Activated naive CD8-positive, alpha-beta T cell treated with anti-CD3 and anti-CD28 coated beads for 36 hours (primary cell): ENCODE data around the gene SMYD2. TPM values are rescaled to one million over a fixed set of nuclear protein-coding genes. Genes with fewer than 3 reads are reported as not detected.

Experiments
- DNase-seq: peaks from one replicate; pipeline ENCODE4 v3.0.0; 2021
- H3K27ac Mint-ChIP-seq: one replicate; pipeline ENCODE4 v1.8.0; 2022; ENCODE audit warnings: mild to moderate bottlenecking, moderate library complexity, mixed read lengths
- H3K27me3 Mint-ChIP-seq: one replicate; pipeline ENCODE4 v1.8.0; 2022; ENCODE audit warnings: mild to moderate bottlenecking, mixed read lengths
- H3K36me3 Mint-ChIP-seq: one replicate; pipeline ENCODE4 v1.8.0; 2021; ENCODE audit warnings: mild to moderate bottlenecking, mixed read lengths
- H3K4me1 Mint-ChIP-seq: one replicate; pipeline ENCODE4 v1.8.0; 2021; ENCODE audit warnings: mixed read lengths
- H3K4me3 Mint-ChIP-seq: one replicate; pipeline ENCODE4 v1.8.0; 2022; ENCODE audit warnings: mild to moderate bottlenecking, moderate library complexity, mixed read lengths
- H3K9me3 Mint-ChIP-seq: one replicate; pipeline ENCODE4 v1.8.0; 2022; ENCODE audit warnings: mixed read lengths
- total RNA-seq, 2 experiments: library from RNA; stranded (reverse); gene quantifications; one replicate each; pipeline ENCODE4 v1.2.3, GENCODE V29; 2021

SMYD2 gene
- total RNA-seq, 2 experiments from 2014 or later, result 37.0 to 38.4 TPM

- DNase-seq, result no peak
- no peaks in the 10 kb centered on the region for H3K27me3 Mint-ChIP-seq
- no peak overlapping the region for H3K4me3 Mint-ChIP-seq
- peaks cover 9% of the 10 kb centered on the region for H3K36me3 Mint-ChIP-seq
- no peaks in the 10 kb centered on the region for H3K9me3 Mint-ChIP-seq
- H3K4me1 Mint-ChIP-seq, result peaks cover 6% of the 10 kb centered on the region
- H3K27ac Mint-ChIP-seq, result no peak overlapping the region
Observed at GRCh38 chr1:214327514-214327913, 46.6 kb downstream of the SMYD2 start.

DNA sequence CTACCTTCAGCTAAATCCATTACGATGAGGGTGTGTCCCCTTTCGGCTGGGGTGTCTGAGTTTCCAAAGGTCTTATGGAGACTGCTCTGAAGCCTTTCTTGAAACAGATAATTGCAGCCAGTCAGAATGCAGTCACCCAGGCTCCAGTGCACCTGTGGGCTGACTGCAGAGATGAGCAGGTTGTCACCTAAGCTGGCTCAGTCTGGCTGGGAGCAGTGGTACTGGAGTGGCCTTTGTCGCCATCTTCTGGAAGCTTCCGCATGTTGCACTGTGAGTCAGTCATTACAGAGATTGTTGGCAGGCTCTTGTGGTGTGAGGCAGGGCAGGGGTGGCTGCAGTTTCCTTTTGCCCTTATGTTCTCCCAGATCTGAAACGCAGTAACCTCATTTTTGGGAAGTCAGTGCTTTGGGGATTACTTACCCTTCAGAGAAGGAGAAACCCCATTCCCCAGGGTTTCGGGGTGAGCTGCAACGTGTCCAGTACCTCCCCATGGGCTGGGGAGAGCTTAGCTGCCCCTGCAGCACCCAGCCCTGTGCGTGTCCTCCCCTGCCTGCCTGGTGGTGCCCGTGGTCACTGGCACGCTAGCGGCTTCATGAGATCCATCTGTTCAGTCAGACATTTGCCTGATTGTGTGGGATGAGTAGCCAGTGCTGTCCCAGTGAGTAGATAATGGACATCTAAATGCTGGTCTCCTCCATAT lies 48.0 kb downstream of the SMYD2 start:
- Mint-ChIP-seq H3K9me3 (no peaks in the 10 kb centered on the region), H3K27me3 (no peaks in the 10 kb centered on the region), H3K4me3 (no peak overlapping the region), H3K36me3 (peaks cover 9% of the 10 kb centered on the region), H3K4me1 (peaks cover 6% of the 10 kb centered on the region), H3K27ac (no peak overlapping the region)
- DNase-seq, result peak; percentile 64

DNA sequence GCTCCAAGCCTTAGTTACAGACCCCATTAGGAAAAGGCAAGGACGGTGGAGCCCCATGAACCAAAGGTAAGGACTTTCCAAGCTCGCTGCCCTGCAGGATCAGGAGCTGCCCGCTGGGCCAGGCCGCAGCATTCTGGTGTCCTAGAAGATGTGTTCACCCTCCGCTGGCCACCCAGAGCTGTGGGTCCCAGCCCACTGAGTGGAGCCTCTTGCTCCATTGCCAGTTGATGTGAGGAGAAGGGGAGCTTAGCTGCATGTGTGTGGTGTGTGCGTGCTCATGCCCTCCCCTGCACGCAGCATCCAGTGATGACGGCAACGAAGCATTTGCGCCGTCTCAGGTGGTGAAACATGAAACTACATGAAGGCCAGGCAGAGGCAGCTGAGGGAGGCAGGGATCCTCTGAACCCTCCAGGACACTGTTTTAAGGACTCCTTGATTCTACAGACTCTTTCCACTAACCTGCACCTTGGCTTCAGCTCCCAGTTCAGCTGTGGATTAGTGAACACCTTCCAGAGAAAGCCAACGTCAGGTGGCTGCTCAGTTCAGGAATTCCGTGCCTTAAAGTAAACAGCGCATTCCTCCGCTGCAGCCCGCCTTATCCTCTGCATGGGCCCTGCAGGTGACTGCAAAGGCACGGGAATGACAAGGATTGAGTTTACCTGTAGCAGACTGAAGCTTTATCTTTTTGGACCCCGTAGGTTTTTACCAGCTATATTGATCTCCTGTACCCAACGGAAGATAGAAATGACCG lies 48.7 kb downstream of the SMYD2 start:
- H3K4me1 Mint-ChIP-seq, result peaks cover 6% of the 10 kb centered on the region

DNA sequence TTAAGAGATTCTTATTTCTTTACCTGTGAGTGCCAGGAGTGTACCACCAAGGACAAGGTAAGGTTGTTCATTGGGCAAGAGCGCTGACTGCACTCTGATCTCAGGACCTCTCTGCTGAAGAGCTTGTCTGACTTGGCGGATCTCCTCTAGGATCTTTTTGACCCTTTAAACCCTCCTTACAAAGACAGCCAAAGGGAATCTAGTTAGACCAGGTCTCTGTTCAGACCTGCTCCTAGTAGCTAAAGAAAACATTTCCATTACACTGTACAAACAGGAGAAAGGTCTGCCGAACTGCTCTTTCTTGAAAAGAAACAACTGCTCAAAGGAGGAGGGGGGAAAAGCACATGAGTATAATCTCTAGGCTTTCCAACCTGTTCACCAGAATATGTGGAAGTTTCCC lies 49.3 kb downstream of the SMYD2 start:
- H3K27ac Mint-ChIP-seq, result no peak overlapping the region
- no peaks in the 10 kb centered on the region for H3K27me3 Mint-ChIP-seq

More for the DNA sequence above, 48.7 kb downstream of the SMYD2 start:
- H3K4me3 Mint-ChIP-seq, result no peak overlapping the region
- no peak overlapping the region for H3K27ac Mint-ChIP-seq
- H3K9me3 Mint-ChIP-seq, result no peaks in the 10 kb centered on the region
- no peaks in the 10 kb centered on the region for H3K27me3 Mint-ChIP-seq
- H3K36me3 Mint-ChIP-seq, result peaks cover 13% of the 10 kb centered on the region
- DNase-seq, result no peak

DNA sequence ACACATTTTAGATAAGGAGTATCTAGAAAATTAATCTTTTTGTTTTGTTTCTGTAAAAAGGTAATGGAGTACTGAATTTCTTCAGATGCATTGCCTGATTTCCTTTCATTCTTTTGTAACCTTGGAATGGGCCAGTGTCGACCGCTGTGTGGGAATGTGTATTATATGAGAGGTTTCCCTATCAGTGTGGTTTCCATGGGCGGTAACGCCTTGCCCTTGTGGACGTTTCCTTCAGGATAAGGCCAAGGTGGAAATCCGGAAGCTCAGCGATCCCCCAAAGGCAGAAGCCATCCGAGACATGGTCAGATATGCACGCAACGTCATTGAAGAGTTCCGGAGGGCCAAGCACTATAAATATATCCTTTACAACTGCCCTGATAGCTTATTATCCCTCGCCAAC lies 49.8 kb downstream of the SMYD2 start:
- H3K36me3 Mint-ChIP-seq, result peaks cover 11% of the 10 kb centered on the region
- H3K9me3 Mint-ChIP-seq, result no peaks in the 10 kb centered on the region
- H3K27me3 Mint-ChIP-seq, result no peaks in the 10 kb centered on the region
- no peak for DNase-seq
- H3K4me1 Mint-ChIP-seq, result peaks cover 6% of the 10 kb centered on the region
- no peak overlapping the region for H3K4me3 Mint-ChIP-seq
- H3K27ac Mint-ChIP-seq, result no peak overlapping the region

More for the DNA sequence above, 49.3 kb downstream of the SMYD2 start:
- DNase-seq, result no peak
- Mint-ChIP-seq H3K4me1 (peaks cover 6% of the 10 kb centered on the region), H3K9me3 (no peaks in the 10 kb centered on the region), H3K36me3 (peaks cover 13% of the 10 kb centered on the region), H3K4me3 (no peak overlapping the region)

GRCh38 chr1:214331180-214331579 lies 50.2 kb downstream of the SMYD2 start:
- Mint-ChIP-seq H3K27ac (no peak overlapping the region), H3K4me1 (peaks cover 6% of the 10 kb centered on the region), H3K4me3 (no peak overlapping the region), H3K9me3 (no peaks in the 10 kb centered on the region), H3K27me3 (no peaks in the 10 kb centered on the region), H3K36me3 (peaks cover 11% of the 10 kb centered on the region)
- DNase-seq, result no peak

DNA sequence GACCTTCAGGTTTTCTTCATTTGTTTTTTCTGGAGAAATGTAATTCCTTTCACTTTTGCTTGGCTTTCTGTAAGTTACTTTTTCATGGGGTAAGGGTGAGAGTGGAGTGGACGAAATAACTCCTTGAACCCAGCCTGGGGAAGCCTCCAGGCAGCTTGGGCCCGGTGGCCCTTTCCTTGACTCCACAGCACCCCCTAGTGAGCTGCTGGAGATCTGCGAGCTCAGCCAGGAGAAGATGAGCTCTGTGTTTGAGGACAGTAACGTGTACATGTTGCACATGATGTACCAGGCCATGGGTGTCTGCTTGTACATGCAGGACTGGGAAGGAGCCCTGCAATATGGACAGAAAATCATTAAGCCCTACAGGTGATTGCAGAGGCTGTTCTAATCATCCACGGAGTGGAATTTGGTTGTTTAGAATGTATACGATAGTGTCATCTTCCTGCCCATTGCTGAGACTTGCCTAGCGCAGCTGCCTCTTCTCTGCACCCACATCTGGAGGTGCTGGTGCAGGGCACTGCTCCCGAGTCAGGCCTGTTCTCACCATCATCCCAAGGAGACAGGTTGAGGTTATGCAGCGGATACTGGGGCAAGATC lies 51.0 kb downstream of the SMYD2 start:
- Mint-ChIP-seq H3K36me3 (peaks cover 11% of the 10 kb centered on the region), H3K27me3 (no peaks in the 10 kb centered on the region), H3K27ac (no peak overlapping the region), H3K4me3 (no peak overlapping the region), H3K9me3 (no peaks in the 10 kb centered on the region), H3K4me1 (peaks cover 10% of the 10 kb centered on the region)
- DNase-seq, result peak; percentile 54

DNA sequence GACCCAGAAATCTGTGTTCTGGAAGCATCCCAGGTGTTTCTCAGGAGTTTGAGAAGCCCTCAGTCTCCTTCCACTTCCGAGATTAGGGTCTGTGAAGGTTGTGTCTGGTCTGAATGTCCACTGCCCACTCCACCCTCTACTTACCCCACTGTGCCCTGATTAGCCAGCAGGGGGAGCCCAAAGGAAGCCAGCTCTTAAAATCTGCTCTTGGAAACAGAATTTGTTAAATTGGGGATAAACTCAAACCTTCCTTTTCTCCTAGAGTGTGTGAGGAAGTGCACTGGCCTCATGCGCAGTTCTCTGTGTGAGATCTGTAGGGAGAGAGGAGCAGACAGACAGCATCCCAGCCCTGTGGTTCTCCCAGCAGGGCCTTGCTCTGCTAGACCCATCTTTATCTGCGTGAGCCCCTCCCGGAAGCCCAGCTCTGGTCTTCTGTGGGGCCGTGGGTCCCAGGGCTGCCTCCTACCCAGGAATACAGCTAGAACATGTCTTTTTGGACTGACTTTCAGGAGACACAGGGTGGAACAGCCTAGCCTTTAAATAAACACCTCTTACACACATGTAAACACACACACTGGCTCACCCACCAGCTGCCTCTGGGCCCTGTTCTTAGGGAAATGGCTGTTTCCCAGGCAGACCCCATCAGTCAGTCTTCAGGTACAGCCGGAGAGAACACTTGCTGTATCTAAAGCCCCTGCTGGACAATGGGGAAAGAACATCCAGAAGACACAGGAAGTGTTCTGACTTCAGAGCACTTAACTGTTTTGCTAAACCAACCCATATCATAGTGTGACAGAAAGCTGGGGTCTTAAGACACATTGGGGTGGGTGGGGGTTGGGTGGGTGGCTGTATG lies 52.2 kb downstream of the SMYD2 start:
- peak; percentile 14 for DNase-seq
- no peak overlapping the region for H3K4me3 Mint-ChIP-seq
- no peaks in the 10 kb centered on the region for H3K9me3 Mint-ChIP-seq
- peaks cover 13% of the 10 kb centered on the region for H3K36me3 Mint-ChIP-seq
- H3K4me1 Mint-ChIP-seq, result peaks cover 5% of the 10 kb centered on the region
- H3K27me3 Mint-ChIP-seq, result no peaks in the 10 kb centered on the region
- no peak overlapping the region for H3K27ac Mint-ChIP-seq

GRCh38 chr1:214335567-214335966 lies 54.6 kb downstream of the SMYD2 start:
- Mint-ChIP-seq H3K9me3 (no peaks in the 10 kb centered on the region), H3K27ac (no peak overlapping the region), H3K36me3 (peaks cover 8% of the 10 kb centered on the region), H3K4me3 (no peak overlapping the region), H3K4me1 (peaks cover 5% of the 10 kb centered on the region), H3K27me3 (no peaks in the 10 kb centered on the region)
- no peak for DNase-seq

- H3K4me1 Mint-ChIP-seq, result peaks cover 5% of the 10 kb centered on the region
- H3K9me3 Mint-ChIP-seq, result no peaks in the 10 kb centered on the region
- H3K27me3 Mint-ChIP-seq, result no peaks in the 10 kb centered on the region
- H3K27ac Mint-ChIP-seq, result peak overlapping the region; percentile 4
- no peak for DNase-seq
- peaks cover 7% of the 10 kb centered on the region for H3K36me3 Mint-ChIP-seq
- H3K4me3 Mint-ChIP-seq, result no peak overlapping the region
Observed at GRCh38 chr1:214337015-214337414, 56.1 kb downstream of the SMYD2 start.

DNA sequence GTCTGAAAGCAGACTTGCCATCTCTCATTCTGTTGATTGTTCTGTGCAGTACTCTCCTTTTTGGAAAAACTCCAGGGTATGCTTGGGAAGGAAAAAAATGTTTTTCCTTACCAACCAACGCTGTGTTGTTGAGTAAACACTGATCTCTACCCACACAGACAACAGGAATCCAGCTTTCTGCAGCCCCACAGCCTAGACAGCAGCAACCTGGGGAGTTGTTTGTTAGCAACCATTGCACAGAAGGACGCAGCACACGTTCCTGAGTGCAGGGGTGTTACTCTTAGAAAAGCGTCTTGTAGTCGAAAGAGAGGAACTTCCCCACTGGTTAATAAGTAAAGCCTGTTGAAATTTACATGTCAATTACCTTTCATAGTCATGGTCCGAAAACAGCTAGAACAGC lies 56.6 kb downstream of the SMYD2 start:
- Mint-ChIP-seq H3K4me3 (no peak overlapping the region), H3K27me3 (no peaks in the 10 kb centered on the region), H3K9me3 (no peaks in the 10 kb centered on the region), H3K27ac (no peak overlapping the region), H3K36me3 (peaks cover 11% of the 10 kb centered on the region), H3K4me1 (peaks cover 5% of the 10 kb centered on the region)
- DNase-seq, result no peak

GRCh38 chr1:214338212-214338611 lies 57.3 kb downstream of the SMYD2 start:
- H3K4me3 Mint-ChIP-seq, result no peak overlapping the region

GRCh38 chr1:214341459-214341858 lies 60.5 kb downstream of the SMYD2 start:
- DNase-seq, result no peak
- Mint-ChIP-seq H3K4me1 (peaks cover 4% of the 10 kb centered on the region), H3K9me3 (peaks cover 15% of the 10 kb centered on the region), H3K27me3 (no peaks in the 10 kb centered on the region), H3K36me3 (peaks cover 36% of the 10 kb centered on the region), H3K4me3 (no peak overlapping the region), H3K27ac (no peak overlapping the region)

More at GRCh38 chr1:214338212-214338611, 57.3 kb downstream of the SMYD2 start:
- Mint-ChIP-seq H3K36me3 (peaks cover 13% of the 10 kb centered on the region), H3K9me3 (no peaks in the 10 kb centered on the region), H3K4me1 (peaks cover 5% of the 10 kb centered on the region), H3K27me3 (no peaks in the 10 kb centered on the region), H3K27ac (no peak overlapping the region)
- DNase-seq, result no peak

- H3K36me3 Mint-ChIP-seq, result peaks cover 36% of the 10 kb centered on the region
- H3K9me3 Mint-ChIP-seq, result peaks cover 15% of the 10 kb centered on the region
- no peaks in the 10 kb centered on the region for H3K4me1 Mint-ChIP-seq
- no peaks in the 10 kb centered on the region for H3K27me3 Mint-ChIP-seq
- no peak overlapping the region for H3K27ac Mint-ChIP-seq
- H3K4me3 Mint-ChIP-seq, result no peak overlapping the region
- DNase-seq, result no peak
Observed at GRCh38 chr1:214341932-214342331, 61.0 kb downstream of the SMYD2 start.

DNA sequence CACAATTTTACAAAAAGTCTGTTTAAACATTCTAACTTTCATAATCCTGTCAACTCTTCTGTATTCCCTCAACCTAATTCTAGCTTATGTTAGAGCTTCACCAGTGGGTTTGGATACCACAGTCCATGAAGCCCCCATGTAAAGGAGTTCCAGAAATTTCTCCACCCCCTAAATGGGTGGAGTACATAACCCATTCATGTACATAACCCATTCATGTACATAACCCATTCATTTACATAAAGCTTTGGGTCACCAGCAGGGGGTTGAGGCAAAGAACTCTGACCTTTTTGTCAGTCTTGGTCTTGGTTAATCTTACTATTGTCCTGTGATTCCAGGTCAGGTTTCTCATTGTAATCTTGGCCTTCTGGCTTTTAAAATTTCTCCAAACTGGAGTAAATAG lies 61.6 kb downstream of the SMYD2 start:
- H3K4me3 Mint-ChIP-seq, result no peak overlapping the region
- H3K36me3 Mint-ChIP-seq, result peaks cover 36% of the 10 kb centered on the region
- no peak overlapping the region for H3K27ac Mint-ChIP-seq
- no peak for DNase-seq
- peaks cover 15% of the 10 kb centered on the region for H3K9me3 Mint-ChIP-seq
- no peaks in the 10 kb centered on the region for H3K4me1 Mint-ChIP-seq
- H3K27me3 Mint-ChIP-seq, result no peaks in the 10 kb centered on the region
